Muscle of arm (tissue), 12 donors: ENCODE data around the gene FRMPD2. TPM values are rescaled to one million over a fixed set of nuclear protein-coding genes. Genes with fewer than 3 reads are reported as not detected.
"Not testable (repeated sequence)": the region's sequence is repeated elsewhere in the genome, so short reads cannot be mapped to it uniquely, and the experiment has no call there.

Experiments used
- DNase-seq: peaks from one replicate; pipeline ENCODE4 v3.0.0-alpha.2; 2013
- polyA plus RNA-seq, 12 donors: library from polyadenylated mRNA; unstranded; fragments of 120-200 nt; gene quantifications; one replicate each; pipeline ENCODE4 v1.2.1, GENCODE V29; 2013; ENCODE audit not compliant: insufficient read length in 12 of 12

Gene FRMPD2
- polyA plus RNA-seq, 12 donors: 0.07 to 2.8 (median 0.18) TPM; not detected in 6

DNA sequence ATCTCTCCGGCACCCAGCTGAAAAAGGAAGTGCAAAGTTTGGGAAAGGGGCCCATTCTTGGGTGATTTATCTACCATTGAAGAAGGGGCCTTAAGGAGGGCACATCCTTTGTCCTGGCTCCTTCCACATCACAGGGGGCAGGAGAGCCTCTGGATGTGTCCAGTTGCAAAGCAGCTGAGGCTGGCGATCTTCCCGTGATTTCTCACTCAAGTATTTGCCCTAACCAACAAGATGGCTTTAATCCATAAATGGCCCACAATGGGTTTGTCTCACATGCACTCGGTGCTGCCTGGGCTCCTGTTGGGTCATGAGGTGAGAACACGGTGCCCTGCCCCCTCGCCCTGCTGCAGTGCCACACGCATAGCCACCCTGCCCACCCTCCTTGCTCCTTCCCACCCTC, 14.2 kb upstream of the FRMPD2 start:
- DNase-seq: no peak

DNA sequence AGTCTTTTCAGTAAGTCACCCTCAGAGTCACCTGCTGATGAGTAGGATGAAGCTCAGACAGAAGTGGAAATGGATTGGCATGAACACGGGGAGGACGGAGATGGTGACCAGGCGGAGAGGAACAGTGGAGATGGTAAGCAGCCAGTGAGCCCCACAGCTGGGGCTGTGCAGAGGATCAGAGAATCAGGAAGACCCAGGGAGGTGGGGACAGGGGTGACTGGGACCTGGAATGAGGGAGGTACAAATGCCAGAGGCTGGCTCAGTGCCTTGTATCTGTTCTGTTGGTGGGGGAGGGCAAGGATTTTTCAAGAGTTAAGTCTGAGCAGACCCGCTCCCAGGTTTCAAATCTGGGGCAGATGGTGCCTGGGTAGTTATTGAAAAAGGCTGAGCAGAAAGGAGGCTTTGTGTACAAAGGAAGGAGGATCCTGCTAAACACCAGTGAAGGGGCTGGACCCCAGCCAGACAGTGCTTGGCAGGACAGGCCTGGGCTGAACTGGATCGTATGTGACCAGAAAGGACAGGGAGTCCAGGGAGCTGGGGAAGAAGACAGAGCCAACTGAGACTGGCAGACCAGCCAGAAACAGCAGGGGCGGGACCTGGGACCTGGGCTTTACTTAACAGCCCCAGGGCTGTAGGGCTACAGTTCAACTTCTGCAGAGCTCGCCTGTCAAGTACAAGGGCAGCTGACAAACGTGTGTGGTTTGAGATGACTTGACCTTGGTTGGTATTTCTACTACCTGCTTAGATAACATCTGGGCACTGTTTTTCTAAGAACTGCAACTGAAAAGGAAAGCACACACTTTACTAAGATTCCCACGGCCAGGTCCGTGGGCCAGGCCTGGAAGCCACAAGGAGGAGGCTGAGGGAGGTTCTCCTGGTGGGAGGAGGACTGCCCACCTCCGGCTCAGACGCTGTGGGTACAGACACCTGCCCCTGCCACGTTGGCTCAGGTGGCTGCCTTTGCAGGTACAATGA, 13.2 kb upstream of the FRMPD2 start:
- peak; percentile 14 for DNase-seq

DNA sequence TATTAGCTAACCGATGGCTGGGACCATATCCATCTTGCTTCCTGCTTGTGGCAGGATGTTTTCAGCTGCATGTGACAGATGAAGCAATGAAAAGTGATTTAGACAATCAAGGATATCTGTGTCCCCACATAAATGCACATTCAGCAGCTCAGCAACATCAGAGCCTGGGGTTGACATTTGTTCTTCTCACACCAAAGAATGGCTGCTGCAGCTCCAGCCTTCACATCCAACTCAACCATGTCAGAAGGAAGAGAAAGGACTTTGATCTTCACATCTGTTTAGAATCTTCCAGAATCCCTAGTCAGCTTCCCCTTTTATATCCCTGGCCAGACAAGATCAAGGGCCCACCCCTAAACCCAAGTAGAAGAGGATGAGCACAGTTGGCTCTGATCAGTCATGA, 11.9 kb upstream of the FRMPD2 start:
- DNase-seq: no peak

DNA sequence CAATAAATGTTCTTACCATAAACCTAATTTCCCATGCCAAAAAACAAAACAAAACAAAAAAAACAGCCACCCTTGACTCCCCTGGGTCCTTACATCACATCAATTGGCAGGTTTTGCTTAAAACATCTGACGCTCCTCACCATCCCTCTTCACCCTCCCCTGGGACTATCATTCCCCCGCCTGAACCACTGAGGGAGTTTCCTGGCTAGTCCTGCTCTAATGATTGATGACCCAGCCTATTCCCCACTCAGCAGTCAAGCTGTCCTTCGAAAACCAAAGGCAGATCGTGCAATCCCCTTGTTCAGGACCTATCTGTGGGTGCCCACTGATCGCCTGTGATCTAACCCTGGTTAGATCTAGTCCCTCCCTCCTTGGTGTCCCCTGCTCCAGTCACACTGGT, 11.2 kb upstream of the FRMPD2 start:
- DNase-seq: no peak

DNA sequence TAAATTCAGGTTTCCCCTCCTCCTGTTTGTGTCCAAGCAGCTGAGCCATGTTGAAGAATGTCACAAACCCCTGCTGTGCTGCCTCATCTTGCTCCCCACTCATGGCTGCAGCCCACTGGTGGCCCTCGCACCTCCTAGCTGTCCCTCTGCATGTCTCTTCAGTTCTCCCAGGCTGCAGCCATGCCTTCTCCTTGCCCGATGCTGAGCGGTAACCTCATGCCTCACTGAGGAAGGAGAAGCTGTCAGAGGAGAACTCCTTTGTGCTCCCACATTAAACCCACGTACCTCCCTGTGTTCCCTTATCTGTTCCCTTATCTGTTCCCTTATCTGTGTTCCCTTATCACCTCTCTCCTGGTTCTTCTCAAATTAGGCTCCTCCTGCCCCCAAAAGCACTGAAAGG, 10.3 kb upstream of the FRMPD2 start:
- DNase-seq: no peak

DNA sequence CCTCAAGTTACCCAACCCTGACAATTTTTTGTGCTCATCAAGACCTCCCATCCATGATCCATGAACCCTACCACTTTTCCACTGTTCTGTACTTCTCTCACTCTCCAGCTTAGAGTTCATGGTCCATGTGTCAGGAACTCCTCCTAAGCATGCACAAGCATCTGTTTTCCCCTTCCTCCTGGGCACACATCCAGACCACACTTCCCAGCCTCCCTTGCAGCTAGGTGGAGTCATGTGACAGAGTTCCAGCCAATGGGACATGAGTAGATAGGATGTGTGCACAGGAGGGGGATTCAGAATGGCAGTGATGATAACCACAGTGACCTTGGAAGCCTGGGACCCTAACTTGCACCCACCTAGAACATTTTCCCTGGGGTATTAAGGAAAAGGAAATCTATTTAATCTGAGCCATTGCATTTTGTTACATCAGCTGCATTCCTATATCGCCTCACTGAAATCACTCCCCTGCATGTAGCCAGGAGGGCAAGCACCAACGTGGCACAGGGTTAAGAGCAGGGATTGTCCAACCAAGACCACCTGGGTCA, 9.6 kb upstream of the FRMPD2 start:
- DNase-seq: no peak

DNA sequence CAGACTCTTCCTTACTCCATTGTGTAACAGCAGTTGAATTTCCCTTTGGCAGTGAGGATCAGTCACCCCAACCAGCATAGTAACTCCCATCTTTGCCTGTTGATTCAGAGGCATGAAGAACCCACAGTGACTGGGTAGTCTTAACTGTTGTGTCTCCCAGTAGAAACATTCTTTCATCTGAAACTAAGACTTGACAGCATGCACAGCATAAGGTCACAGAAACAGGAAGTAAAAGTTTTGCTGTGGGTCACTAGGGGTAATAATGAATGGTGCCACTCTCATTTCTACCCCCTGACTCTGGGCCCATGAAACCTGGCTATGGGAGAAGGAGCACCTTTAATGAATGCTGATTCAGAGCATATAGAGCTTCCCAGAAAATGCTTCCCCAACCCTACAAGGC, 8.3 kb upstream of the FRMPD2 start:
- no peak for DNase-seq

DNA sequence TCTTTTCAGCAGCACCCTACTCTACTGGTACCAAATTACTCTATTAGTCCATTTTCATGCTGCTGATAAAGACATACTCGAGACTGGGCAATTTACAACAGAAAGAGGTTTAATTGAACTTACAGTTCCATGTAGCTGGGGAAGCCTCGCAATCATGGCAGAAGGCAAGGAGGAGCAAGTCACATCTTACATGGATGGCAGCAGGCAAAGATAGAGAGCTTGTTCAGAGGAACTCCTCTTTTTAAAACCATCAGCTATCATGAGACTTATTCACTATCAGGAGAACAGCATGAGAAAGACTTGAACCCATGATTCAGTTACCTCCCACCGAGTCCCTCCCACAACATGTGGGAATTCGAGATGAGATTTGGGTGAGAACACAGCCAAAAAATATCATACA, 7.2 kb upstream of the FRMPD2 start:
- not testable (repeated sequence) for DNase-seq

DNA sequence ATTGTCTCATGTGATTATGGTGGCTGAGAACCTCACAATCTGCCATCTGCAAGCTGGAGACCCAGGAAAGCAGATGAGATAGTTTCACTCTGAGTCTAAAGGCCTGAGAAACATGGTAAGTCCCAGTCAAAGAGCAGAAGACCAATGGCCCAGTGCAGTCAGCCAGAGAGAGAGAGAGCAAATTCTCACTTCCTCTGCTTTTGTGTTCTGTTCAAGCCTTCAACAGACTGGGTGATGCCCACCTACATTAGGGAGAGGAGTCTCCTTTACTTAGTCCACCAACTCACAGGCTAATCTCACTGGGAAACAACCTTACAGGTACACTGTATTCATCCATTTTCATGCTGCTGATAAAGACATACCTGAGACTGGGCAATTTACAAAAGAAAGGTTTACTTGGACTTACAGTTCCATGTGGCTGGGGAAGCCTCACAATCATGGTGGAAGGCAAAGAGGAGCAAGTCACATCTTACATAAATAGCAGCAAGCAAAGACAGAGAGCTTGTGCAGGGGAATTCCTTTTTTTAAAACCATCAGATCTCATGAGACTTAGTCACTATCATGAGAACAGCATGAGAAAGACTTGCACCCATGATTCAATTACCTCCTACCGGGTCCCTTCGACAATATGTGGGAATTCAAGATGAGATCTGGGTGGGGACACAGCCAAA, 4.7 kb upstream of the FRMPD2 start:
- DNase-seq: no peak

DNA sequence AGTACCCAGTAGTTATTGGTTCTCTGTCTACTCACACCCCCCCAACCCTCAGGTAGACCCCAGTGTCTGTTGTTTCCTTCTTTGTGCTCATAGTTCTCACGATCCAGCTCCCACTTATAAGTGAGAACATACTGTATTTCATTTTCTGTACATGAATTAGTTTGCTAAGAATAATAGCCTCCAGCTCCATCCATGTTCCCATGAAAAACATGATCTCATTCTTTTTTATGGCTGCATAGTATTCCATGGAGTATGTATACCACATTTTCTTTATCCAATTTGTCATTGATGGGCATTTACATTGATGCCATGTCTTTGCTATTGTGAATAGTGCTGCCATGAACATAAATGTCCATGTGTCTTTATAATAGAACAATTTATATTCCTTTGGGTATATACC, 2.6 kb upstream of the FRMPD2 start:
- DNase-seq: no peak

DNA sequence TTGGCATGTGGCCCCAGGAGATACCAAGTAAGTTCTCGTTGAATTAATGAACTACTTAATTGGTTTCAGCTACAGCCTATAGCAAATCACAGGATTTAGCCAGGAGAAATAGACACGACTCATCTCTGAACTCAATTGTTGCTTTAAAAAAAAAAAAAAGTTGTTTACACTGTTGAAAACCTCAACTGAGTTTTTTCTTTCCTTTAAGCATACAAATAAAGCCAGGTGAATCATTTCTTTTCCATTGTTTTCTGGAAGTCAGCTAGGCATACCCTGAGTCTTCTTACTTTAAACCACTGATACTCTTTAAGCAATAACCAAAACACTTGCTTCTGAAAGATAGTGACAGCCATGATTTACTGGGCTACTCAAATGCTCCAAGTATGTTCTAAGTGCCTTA, 755 bp downstream of the FRMPD2 start:
- no peak for DNase-seq

DNA sequence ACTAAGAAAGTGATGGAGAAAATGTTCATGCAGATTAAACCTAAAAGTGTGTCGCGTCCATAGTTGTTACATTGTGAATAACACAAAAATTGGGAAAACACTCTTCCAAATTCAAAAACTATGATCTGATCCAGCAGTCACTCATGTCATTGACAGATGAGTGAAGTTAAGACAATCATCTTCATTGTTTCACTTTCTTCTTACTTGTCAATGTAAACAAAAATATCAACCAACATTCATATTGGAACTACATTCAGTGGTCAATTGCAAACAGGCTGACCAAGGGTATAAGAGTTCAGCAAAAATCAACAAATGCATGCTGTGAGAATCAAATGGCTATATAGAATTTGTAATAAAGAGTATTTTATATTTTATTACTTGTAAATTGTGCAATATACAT, 1.8 kb downstream of the FRMPD2 start:
- no peak for DNase-seq

DNA sequence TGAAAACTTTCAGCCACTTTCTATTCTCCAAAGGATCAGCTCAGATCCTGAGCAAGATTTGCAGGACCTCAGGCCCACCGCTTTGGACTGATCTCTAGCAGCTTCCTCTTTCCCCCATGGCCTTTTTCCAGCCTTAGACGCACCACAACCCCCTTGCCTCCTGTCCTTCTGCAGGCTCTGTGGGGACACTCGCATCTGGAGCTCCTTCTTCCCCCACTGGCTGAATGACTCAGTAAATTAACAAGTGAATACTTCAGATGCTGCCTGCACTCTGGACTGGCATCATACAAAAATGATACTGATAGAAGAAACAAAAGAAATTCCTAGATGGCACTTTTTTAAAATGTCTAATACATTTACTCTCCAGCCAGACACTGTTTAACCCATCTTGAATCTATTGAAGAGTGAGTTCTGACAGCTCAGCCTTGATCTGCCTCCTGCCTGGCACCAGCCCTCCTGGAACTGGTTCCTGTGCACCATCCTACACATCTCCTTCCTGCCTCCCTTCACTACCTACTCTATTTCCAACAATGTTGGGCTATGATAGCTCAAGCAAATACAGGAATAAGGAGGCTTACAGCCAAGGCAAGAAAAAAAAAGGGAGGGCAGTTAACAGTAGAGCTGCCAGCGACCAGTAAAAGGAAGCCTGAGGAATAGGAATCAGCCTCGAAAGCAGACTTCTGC, 3.3 kb downstream of the FRMPD2 start:
- no peak for DNase-seq

DNA sequence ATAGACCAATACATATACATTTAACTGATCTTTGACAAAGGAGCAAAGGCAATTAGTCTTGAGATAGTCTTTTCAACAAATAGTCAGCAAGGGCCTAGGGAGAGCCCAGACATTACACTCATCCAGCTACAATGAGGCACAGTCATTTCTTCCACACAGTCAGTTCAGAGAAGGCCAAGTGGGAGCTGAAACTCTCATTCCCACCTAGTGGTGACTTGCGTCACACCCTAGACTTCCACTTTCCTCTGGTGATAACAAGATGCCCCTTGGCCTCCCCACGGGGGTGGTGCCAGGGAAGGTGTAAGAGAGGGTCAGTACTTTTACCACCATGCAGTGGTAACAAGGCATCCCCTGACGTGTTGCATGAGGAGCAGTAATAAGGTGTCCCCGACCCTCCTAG, 8.0 kb downstream of the FRMPD2 start:
- no peak for DNase-seq

DNA sequence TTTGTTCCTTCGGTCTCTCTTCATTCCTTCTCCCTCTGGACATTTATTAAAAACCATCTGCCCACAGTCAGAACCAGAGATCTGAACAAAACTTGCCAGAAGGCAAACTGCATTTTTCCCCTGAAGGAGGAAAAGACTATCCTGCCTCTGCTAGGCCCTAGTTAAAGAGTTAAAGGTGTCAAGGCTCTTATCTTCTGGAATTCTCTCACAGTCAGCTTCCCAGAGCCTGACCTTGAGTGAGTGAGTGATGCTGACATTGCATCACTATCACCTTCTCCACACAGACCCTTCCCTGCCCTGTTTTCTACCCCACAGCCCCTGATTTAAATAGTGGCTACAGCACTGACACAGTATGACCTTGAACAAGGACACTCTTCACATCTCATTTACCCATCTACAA, 16.4 kb downstream of the FRMPD2 start:
- DNase-seq: no peak

DNA sequence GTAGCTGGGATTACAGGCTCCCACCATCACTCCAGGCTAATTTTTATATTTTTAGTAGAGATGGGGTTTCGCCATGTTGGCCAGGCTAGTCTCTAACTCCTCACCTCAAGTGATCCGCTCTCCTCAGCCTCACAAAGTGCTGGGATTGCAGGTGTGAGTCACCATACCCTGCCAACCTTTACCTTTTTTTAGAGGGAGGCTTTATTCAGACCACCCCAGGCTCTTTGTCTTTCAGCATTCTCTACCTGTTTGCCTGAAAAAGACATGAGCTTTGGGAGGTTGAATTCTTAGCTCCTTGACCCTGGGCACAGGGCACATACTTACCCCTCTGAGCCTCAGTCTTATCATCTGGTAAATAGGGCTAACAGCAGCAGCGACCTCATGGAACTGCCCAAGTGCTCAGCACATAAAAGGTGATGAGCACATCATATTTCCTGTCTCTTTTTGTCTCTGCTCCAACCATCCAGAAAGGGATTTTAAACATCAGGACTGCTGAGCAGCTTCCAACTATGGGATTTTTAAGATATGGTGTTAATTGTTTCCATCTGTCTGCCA, 17.0 kb downstream of the FRMPD2 start:
- DNase-seq: no peak

DNA sequence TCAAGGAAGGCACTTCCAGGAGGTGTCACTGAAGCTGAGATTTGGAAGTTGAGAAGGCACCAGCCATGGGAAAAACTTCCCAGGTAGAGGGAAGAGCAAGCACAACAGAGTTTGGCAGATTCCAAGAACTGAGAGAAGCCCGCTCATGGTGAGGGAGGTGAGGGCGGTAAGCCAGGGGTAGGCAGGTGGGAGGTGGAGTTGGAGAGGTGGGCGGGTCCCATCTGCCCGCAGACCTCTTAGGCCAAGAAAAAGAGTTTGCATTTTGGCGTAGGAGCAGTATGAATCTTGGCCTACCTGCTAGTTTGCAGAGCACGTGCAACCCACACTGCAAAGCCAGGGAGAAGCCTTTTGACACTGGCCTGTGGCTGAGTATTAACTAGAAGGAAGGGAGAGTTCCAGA, 18.8 kb downstream of the FRMPD2 start:
- no peak for DNase-seq

DNA sequence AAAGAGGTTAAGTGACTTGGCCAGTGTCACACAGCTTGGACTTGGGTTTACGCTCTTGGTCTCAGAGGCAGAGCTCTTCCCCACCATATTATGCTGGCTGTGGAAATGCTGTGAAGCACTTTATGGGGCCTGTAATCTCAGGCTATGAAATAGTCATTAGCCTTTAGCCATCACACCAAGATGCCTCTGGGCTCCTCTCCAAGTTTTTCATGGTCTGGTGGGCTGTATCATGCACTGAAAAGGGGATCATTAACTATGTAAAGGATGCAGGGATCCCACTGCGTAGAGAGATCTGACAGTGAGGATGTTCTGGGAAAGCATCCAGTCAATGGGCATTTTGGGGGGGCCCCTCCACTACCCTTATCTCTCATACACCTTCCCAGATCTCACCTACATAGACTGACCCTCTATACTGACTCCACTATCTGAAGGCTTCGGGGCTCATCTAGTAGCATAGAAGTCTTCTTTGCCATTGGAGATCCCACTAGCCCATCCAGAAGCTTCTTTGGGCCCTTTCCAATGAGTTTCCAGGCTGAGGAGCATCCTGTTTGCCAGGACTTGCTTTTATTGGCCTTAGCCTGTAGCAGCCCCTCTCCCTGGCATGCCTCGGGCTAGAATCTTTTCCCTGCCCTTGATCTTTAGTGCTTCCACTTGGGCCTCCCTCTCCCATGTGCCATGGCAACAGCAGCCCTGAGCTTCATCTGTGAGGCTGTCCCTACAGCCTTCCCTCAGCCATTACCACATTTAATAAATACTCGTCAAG, 19.6 kb downstream of the FRMPD2 start:
- DNase-seq: no peak

DNA sequence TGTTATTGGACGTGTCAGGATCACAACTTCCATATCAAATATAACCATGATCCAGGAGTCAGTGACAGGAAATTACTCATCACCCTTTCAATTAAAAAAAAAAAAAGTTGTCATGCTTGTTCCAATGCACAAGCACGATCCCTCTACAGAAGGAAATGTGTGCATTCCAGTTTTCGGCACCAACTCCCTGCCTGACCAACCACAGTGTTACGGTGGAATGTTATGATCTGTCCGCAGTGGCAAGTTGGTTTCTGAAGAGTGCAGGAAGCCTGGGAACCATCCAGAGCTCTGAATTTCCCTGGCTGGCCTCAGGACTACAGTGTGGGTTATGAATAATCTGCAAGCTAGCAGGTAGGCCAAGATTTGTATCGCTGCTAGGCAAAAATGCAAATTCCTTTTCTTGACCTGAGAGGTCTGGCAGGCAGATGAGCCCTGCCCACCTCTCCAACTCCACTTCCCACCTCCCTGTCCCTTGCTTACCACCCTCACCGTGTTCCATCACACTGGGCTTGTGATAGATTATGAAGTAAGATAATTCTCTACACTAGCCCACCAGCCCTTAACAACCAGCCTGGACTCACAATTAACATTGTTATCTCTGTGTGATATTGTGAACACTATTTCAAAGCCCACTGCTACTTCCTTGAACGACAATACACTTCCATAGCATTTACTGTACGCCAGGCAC, 20.4 kb downstream of the FRMPD2 start:
- DNase-seq: no peak

DNA sequence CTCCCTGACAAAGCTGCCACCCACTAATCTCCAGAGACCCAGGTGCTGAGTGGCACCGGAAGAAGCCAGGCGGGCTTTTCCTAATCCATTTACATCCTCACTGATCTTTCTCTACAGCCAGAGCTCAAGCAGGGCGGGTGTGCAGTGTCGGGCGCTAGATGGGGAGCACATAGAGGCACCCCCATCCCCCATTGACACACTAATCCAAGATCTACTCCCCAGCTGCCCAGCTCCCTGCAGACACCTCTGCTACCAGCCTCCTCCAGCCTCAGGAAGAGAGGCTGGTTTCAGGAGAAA, 22.2 kb downstream of the FRMPD2 start:
- DNase-seq: no peak
